IMR-90 (cell line): ENCODE data around the gene IL11.
A peak's percentile ranks its signal among the peaks of the same experiment; 100 is the strongest.

Source experiments
- BHLHE40 ChIP-seq: fragments of 150-350 bp; IDR thresholded peaks from 2 replicates; pipeline ENCODE4 v1.6.1; 2016; ENCODE audit warnings: mild to moderate bottlenecking, low read depth, low read length
- MXI1 ChIP-seq: IDR thresholded peaks from 2 replicates; pipeline ENCODE4 v1.6.1; 2012; ENCODE audit warnings: low read depth, mild to moderate bottlenecking, low read length, moderate library complexity, borderline replicate concordance
- POLR2A ChIP-seq: IDR thresholded peaks from 2 replicates; pipeline ENCODE4 v1.6.1; 2012; ENCODE audit warnings: mild to moderate bottlenecking, low read depth, low read length
- RAD21 ChIP-seq: IDR thresholded peaks from 2 replicates; pipeline ENCODE4 v1.6.1; 2012; ENCODE audit warnings: low read length, improper control_type of control experiment
- RCOR1 ChIP-seq: IDR thresholded peaks from 2 replicates; pipeline ENCODE4 v1.6.1; 2012; ENCODE audit warnings: mild to moderate bottlenecking, low read length, improper control_type of control experiment; ENCODE audit not compliant: insufficient replicate concordance
- SMC3 ChIP-seq: fragments of 150-350 bp; IDR thresholded peaks from 2 replicates; pipeline ENCODE4 v1.6.1; 2016; ENCODE audit warnings: low read depth, mild to moderate bottlenecking, antibody characterized with exemption, low read length, moderate library complexity
- TF ChIP-seq, protein P1 (sequence below): conservative IDR thresholded peaks from 2 replicates; pipeline ENCODE4 v1.5.1; 2012; ENCODE audit warnings: mild to moderate bottlenecking, low read depth, low read length, improper control_type of control experiment

GRCh38 chr19:55391191-55391670, 21.0 kb upstream of the IL11 start:
- TF ChIP-seq SMC3 (no peak), RAD21 (no peak), POLR2A (peak; percentile 72), MXI1 (no peak), RCOR1 (no peak), BHLHE40 (no peak)
- TF ChIP-seq, protein P1, sequence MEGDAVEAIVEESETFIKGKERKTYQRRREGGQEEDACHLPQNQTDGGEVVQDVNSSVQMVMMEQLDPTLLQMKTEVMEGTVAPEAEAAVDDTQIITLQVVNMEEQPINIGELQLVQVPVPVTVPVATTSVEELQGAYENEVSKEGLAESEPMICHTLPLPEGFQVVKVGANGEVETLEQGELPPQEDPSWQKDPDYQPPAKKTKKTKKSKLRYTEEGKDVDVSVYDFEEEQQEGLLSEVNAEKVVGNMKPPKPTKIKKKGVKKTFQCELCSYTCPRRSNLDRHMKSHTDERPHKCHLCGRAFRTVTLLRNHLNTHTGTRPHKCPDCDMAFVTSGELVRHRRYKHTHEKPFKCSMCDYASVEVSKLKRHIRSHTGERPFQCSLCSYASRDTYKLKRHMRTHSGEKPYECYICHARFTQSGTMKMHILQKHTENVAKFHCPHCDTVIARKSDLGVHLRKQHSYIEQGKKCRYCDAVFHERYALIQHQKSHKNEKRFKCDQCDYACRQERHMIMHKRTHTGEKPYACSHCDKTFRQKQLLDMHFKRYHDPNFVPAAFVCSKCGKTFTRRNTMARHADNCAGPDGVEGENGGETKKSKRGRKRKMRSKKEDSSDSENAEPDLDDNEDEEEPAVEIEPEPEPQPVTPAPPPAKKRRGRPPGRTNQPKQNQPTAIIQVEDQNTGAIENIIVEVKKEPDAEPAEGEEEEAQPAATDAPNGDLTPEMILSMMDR, result no peak
